ENCODE data around the gene EIF5A.
A peak's percentile ranks its signal among the peaks of the same experiment; 100 is the strongest.

DNA sequence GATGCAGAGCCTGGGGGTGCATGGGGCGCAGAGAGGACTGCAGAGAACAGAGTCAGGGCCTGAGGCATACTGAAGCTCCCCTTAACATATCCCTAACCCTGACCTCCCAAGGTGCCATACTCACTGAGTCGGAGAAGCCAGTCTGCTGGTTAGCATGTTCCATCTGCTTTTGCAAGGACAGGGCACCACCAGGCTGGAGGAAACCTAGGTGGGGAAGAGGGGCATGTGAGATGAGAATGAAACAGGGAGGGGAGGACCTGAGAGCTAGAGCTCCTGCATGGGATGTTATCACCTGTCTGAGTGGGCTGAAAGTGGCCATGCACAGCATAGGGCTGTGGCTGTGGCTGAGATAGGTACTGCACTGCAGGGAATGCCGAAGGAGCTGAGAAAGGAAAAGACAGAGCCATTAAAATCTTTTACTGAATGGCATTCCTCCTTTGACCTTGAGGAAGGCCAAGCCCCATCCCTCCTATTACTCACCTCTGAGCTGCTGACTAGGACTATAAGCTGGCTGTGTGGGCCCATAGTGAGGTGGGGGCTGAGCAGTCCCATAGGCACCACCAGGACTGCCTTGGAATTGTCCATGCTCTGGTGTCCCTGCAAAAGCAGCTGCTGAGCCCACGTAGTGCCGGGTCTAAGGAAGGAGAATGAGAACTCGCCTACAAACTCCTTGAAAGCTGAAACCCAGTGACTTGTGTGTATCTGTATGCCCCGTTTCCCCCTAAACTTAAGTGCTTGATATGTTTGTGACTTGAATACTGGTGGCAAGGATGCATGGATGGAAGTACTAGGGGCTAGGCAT, 5.9 kb downstream of the EIF5A start:
- TF ChIP-seq CTCF (IDR thresholded peaks at IDR 0.05; ENCODE audit: extremely low read depth in 1 of 2, insufficient read depth in 1 of 2, low read depth in 1 of 2, low read length in 2 of 2) (peak in 1 of 2 donors; percentile 7), POLR2AphosphoS5 (IDR thresholded peaks at IDR 0.05; ENCODE audit: insufficient read depth, low read depth, low read length) (peak; percentile 62), FOS (IDR thresholded peaks at IDR 0.05; ENCODE audit: borderline replicate concordance, insufficient read depth, low read length) (no peak), POLR2A (IDR thresholded peaks at IDR 0.05; ENCODE audit: low read depth, low read length) (peak; percentile 42), EZH2 (IDR thresholded peaks at IDR 0.05; ENCODE audit: borderline replicate concordance, low read depth, low read length, severe bottlenecking) (no peak), MYC (IDR thresholded peaks at IDR 0.05; ENCODE audit: low read depth, low read length) (no peak), MAX (IDR thresholded peaks at IDR 0.05; ENCODE audit: insufficient read depth, insufficient read length) (no peak)

Data from endothelial cell of umbilical vein (primary cell).